ENCODE measurements around the gene OPN1SW. TPM values are rescaled to one million over a fixed set of nuclear protein-coding genes. Genes with fewer than 3 reads are reported as not detected.

The OPN1SW gene
- total and polyA plus RNA-seq, 5 donors: not detected

GRCh38 chr7:128807191-128807590 is 31.6 kb upstream of the OPN1SW start:
- Histone ChIP-seq H3K4me3 (ENCODE audit: low read length) (no peak overlapping the region), H3K27ac (ENCODE audit: low read length) (no peak overlapping the region), H3K4me1 (ENCODE audit: control insufficient read depth, insufficient read depth, low read length) (peaks cover 3% of the 10 kb centered on the region), H3K27me3 (ENCODE audit: control insufficient read depth, insufficient read depth) (no peaks in the 10 kb centered on the region), H3K9me3 (ENCODE audit: control insufficient read depth, low read length) (no peaks in the 10 kb centered on the region)
- intact Hi-C loops (cut with DNase I): no loop called here
- 81% methylated on average over 8 of the region's 8 CpGs for WGBS
- no peak for DNase-seq
- no peak for ATAC-seq

- 92% methylated on average over 5 of the region's 5 CpGs for WGBS
- no peak for DNase-seq
- no peak overlapping the region for H3K27ac ChIP-seq (ENCODE audit: low read length)
- no peaks in the 10 kb centered on the region for H3K27me3 ChIP-seq (ENCODE audit: control insufficient read depth, insufficient read depth)
- no peak for ATAC-seq
- no peaks in the 10 kb centered on the region for H3K4me1 ChIP-seq (ENCODE audit: control insufficient read depth, insufficient read depth, low read length)
- H3K9me3 ChIP-seq (ENCODE audit: control insufficient read depth, low read length): no peaks in the 10 kb centered on the region
- H3K4me3 ChIP-seq (ENCODE audit: low read length): no peak overlapping the region
- intact Hi-C loops (cut with DNase I): no loop called here
Measured at GRCh38 chr7:128805225-128805624, 29.6 kb upstream of the OPN1SW start.

GRCh38 chr7:128804484-128804883 is 28.9 kb upstream of the OPN1SW start:
- no peak overlapping the region for H3K4me3 ChIP-seq (ENCODE audit: low read length)
- H3K27me3 ChIP-seq (ENCODE audit: control insufficient read depth, insufficient read depth): no peaks in the 10 kb centered on the region
- DNase-seq: no peak
- intact Hi-C loops (cut with DNase I): no loop called here
- no peak overlapping the region for H3K27ac ChIP-seq (ENCODE audit: low read length)
- 81% methylated on average over 6 of the region's 6 CpGs for WGBS
- no peaks in the 10 kb centered on the region for H3K9me3 ChIP-seq (ENCODE audit: control insufficient read depth, low read length)
- H3K4me1 ChIP-seq (ENCODE audit: control insufficient read depth, insufficient read depth, low read length): no peaks in the 10 kb centered on the region
- no peak for ATAC-seq

GRCh38 chr7:128801667-128802418 is 26.2 kb upstream of the OPN1SW start:
- no peak overlapping the region for H3K4me3 ChIP-seq (ENCODE audit: low read length)
- intact Hi-C loops (cut with DNase I): no loop called here
- 92% methylated on average over 2 of the region's 2 CpGs for WGBS
- no peak overlapping the region for H3K27ac ChIP-seq (ENCODE audit: low read length)
- H3K9me3 ChIP-seq (ENCODE audit: control insufficient read depth, low read length): no peaks in the 10 kb centered on the region
- H3K27me3 ChIP-seq (ENCODE audit: control insufficient read depth, insufficient read depth): no peaks in the 10 kb centered on the region
- no peak for DNase-seq
- ATAC-seq: no peak
- no peaks in the 10 kb centered on the region for H3K4me1 ChIP-seq (ENCODE audit: control insufficient read depth, insufficient read depth, low read length)

GRCh38 chr7:128801003-128801402 is 25.4 kb upstream of the OPN1SW start:
- ATAC-seq (no peak), DNase-seq (no peak)
- no peak overlapping the region for H3K27ac ChIP-seq (ENCODE audit: low read length)
- no peaks in the 10 kb centered on the region for H3K9me3 ChIP-seq (ENCODE audit: control insufficient read depth, low read length)
- intact Hi-C loops (cut with DNase I): no loop called here
- no peak overlapping the region for H3K4me3 ChIP-seq (ENCODE audit: low read length)
- H3K4me1 ChIP-seq (ENCODE audit: control insufficient read depth, insufficient read depth, low read length): no peaks in the 10 kb centered on the region
- no peaks in the 10 kb centered on the region for H3K27me3 ChIP-seq (ENCODE audit: control insufficient read depth, insufficient read depth)
- WGBS: 93% methylated on average over 9 of the region's 9 CpGs

- no peak overlapping the region for H3K4me3 ChIP-seq (ENCODE audit: low read length)
- DNase-seq: no peak
- no peaks in the 10 kb centered on the region for H3K9me3 ChIP-seq (ENCODE audit: control insufficient read depth, low read length)
- intact Hi-C loops (cut with DNase I): no loop called here
- no peak for ATAC-seq
- no peaks in the 10 kb centered on the region for H3K27me3 ChIP-seq (ENCODE audit: control insufficient read depth, insufficient read depth)
- H3K27ac ChIP-seq (ENCODE audit: low read length): no peak overlapping the region
- WGBS: 96% methylated on average over 3 of the region's 3 CpGs
- no peaks in the 10 kb centered on the region for H3K4me1 ChIP-seq (ENCODE audit: control insufficient read depth, insufficient read depth, low read length)
Measured at GRCh38 chr7:128800567-128800966, 25.0 kb upstream of the OPN1SW start.

GRCh38 chr7:128799451-128799850 is 23.9 kb upstream of the OPN1SW start:
- intact Hi-C loops (cut with DNase I): no loop called here
- DNase-seq: no peak
- H3K9me3 ChIP-seq (ENCODE audit: control insufficient read depth, low read length): no peaks in the 10 kb centered on the region
- no peaks in the 10 kb centered on the region for H3K27me3 ChIP-seq (ENCODE audit: control insufficient read depth, insufficient read depth)
- WGBS: 85% methylated on average over 2 of the region's 2 CpGs
- ATAC-seq: no peak
- H3K4me1 ChIP-seq (ENCODE audit: control insufficient read depth, insufficient read depth, low read length): no peaks in the 10 kb centered on the region
- H3K27ac ChIP-seq (ENCODE audit: low read length): no peak overlapping the region
- H3K4me3 ChIP-seq (ENCODE audit: low read length): no peak overlapping the region

- no peak overlapping the region for H3K27ac ChIP-seq (ENCODE audit: low read length)
- 47% methylated on average over 5 of the region's 5 CpGs for WGBS
- intact Hi-C loops (cut with DNase I): no loop called here
- no peak for DNase-seq
- H3K4me1 ChIP-seq (ENCODE audit: control insufficient read depth, insufficient read depth, low read length): peaks cover 4% of the 10 kb centered on the region
- no peak for ATAC-seq
- no peaks in the 10 kb centered on the region for H3K9me3 ChIP-seq (ENCODE audit: control insufficient read depth, low read length)
- no peaks in the 10 kb centered on the region for H3K27me3 ChIP-seq (ENCODE audit: control insufficient read depth, insufficient read depth)
- no peak overlapping the region for H3K4me3 ChIP-seq (ENCODE audit: low read length)
Measured at GRCh38 chr7:128796327-128796726, 20.7 kb upstream of the OPN1SW start.

GRCh38 chr7:128795129-128795528 is 19.5 kb upstream of the OPN1SW start:
- intact Hi-C loops (cut with DNase I): no loop called here
- no peak for ATAC-seq
- WGBS: 85% methylated on average over 4 of the region's 4 CpGs

GRCh38 chr7:128794436-128794835 is 18.8 kb upstream of the OPN1SW start:
- Histone ChIP-seq H3K27ac (ENCODE audit: low read length) (no peak overlapping the region), H3K9me3 (ENCODE audit: control insufficient read depth, low read length) (no peaks in the 10 kb centered on the region), H3K27me3 (ENCODE audit: control insufficient read depth, insufficient read depth) (no peaks in the 10 kb centered on the region), H3K4me3 (ENCODE audit: low read length) (no peak overlapping the region), H3K4me1 (ENCODE audit: control insufficient read depth, insufficient read depth, low read length) (peaks cover 7% of the 10 kb centered on the region)
- no peak for DNase-seq
- 93% methylated on average over 8 of the region's 8 CpGs for WGBS
- intact Hi-C loops (cut with DNase I): no loop called here
- ATAC-seq: no peak

More at GRCh38 chr7:128795129-128795528, 19.5 kb upstream of the OPN1SW start:
- no peak overlapping the region for H3K4me3 ChIP-seq (ENCODE audit: low read length)
- H3K4me1 ChIP-seq (ENCODE audit: control insufficient read depth, insufficient read depth, low read length): peaks cover 7% of the 10 kb centered on the region
- H3K27ac ChIP-seq (ENCODE audit: low read length): no peak overlapping the region
- no peaks in the 10 kb centered on the region for H3K9me3 ChIP-seq (ENCODE audit: control insufficient read depth, low read length)
- no peak for DNase-seq
- H3K27me3 ChIP-seq (ENCODE audit: control insufficient read depth, insufficient read depth): no peaks in the 10 kb centered on the region

GRCh38 chr7:128794020-128794419 is 18.4 kb upstream of the OPN1SW start:
- no peaks in the 10 kb centered on the region for H3K9me3 ChIP-seq (ENCODE audit: control insufficient read depth, low read length)
- H3K27me3 ChIP-seq (ENCODE audit: control insufficient read depth, insufficient read depth): no peaks in the 10 kb centered on the region
- ATAC-seq: no peak
- no peak overlapping the region for H3K27ac ChIP-seq (ENCODE audit: low read length)
- H3K4me1 ChIP-seq (ENCODE audit: control insufficient read depth, insufficient read depth, low read length): peaks cover 7% of the 10 kb centered on the region
- DNase-seq: no peak
- H3K4me3 ChIP-seq (ENCODE audit: low read length): no peak overlapping the region
- 72% methylated on average over 3 of the region's 3 CpGs for WGBS
- intact Hi-C loops (cut with DNase I): no loop called here

GRCh38 chr7:128793181-128793547 is 17.6 kb upstream of the OPN1SW start:
- DNase-seq (no peak), ATAC-seq (no peak)
- Histone ChIP-seq H3K4me3 (ENCODE audit: low read length) (no peak overlapping the region), H3K27ac (ENCODE audit: low read length) (no peak overlapping the region), H3K9me3 (ENCODE audit: control insufficient read depth, low read length) (no peaks in the 10 kb centered on the region), H3K27me3 (ENCODE audit: control insufficient read depth, insufficient read depth) (no peaks in the 10 kb centered on the region), H3K4me1 (ENCODE audit: control insufficient read depth, insufficient read depth, low read length) (peaks cover 7% of the 10 kb centered on the region)
- intact Hi-C loops (cut with DNase I): no loop called here
- 93% methylated on average over 5 of the region's 5 CpGs for WGBS
